GM15510 (cell line): ENCODE results near the gene STK32C.
A peak's percentile ranks its signal among the peaks of the same experiment; 100 is the strongest.

ENCODE experiments used
- POLR2A ChIP-seq: IDR thresholded peaks from 3 replicates; pipeline ENCODE4 v1.6.1; 2011; ENCODE audit warnings: borderline replicate concordance; ENCODE audit not compliant: insufficient read length; ENCODE audit errors: extremely low read depth

STK32C gene

DNA sequence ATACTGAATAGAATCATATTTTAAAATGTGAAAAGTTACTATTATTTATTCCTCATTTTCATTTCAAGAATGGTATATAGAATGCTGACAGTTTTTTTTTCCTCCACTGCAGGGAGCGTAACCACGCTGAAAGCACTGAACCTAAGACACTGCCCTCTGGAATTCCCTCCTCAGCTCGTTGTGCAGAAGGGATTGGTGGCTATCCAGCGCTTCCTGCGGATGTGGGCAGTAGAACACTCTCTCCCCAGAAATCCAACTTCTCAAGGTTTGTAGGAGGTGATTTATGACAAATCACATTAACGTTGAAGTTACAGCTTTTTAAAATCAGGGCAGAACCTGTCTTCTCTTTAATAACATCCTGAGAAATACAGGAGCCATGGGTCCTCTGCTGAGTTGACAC is 36.6 kb upstream of the STK32C start:
- no peak for TF ChIP-seq POLR2A

- no peak for TF ChIP-seq POLR2A
These were observed 34.8 kb upstream of the STK32C start for GRCh38 chr10:132342553-132342952.

- no peak for TF ChIP-seq POLR2A
These were observed 34.0 kb upstream of the STK32C start for GRCh38 chr10:132341781-132342180.

DNA sequence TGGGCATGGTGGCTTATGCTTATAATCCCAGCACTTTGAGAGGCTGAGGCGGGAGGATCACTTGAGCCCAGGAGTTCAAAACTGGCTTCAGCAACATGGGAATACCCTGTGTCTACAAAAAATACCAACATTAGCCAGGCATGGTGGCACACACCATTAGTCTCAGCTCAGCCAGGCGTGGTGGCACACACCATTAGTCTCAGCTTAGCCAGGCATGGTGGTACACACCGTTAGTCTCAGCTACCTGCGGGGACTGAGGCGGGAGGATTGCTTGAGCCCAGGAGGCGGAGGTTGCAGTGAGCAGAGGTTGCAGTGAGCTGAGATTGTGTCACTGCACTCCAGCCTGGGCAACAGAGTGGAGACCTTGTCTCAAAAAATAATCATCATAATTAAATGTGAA is 33.3 kb upstream of the STK32C start:
- no peak for TF ChIP-seq POLR2A

GRCh38 chr10:132339276-132339675 is 31.5 kb upstream of the STK32C start:
- no peak for TF ChIP-seq POLR2A

DNA sequence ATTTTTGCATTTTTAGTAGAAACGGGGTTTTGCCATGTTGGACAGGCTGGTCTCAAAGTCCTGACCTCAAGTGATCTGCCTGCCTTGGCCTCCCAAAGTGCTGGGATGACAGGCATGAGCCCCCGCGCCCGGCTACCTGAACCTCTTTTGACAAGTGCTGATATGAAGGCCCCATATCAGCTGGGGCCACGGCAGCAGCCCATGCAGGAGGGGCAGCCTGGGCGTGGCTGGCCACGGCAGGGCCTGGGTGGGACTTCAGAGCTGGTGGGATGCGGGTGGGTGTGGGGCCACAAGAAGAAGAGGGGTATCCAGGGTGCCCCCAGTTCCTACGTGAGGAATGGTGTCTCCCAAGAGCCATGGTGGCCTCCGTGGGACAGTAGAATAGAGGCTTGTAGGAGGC is 31.1 kb upstream of the STK32C start:
- TF ChIP-seq POLR2A, result no peak

DNA sequence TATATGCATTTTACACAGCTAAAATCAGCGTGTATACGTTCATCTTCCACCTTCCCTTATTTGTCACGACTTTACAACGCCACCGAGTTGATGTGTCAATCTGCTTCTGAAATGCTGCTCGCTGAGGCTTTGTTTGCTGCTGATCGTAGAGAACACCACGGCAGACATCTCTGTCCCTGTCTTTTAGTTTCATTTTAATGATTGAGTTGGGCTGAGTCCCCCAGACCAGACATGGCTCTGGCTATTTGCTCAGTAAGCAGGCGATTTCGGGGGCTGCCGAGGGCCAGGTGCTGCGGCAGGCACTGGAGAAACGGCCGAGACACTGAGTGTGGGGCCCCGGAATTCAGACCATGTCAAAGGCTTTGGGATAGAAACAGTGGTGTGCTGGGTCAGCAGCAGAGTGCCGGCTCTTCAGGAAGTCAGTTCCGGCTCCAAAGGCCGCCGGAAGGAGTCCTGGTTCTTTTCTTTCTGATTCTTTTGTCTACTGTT is 29.2 kb upstream of the STK32C start:
- TF ChIP-seq POLR2A, result no peak

DNA sequence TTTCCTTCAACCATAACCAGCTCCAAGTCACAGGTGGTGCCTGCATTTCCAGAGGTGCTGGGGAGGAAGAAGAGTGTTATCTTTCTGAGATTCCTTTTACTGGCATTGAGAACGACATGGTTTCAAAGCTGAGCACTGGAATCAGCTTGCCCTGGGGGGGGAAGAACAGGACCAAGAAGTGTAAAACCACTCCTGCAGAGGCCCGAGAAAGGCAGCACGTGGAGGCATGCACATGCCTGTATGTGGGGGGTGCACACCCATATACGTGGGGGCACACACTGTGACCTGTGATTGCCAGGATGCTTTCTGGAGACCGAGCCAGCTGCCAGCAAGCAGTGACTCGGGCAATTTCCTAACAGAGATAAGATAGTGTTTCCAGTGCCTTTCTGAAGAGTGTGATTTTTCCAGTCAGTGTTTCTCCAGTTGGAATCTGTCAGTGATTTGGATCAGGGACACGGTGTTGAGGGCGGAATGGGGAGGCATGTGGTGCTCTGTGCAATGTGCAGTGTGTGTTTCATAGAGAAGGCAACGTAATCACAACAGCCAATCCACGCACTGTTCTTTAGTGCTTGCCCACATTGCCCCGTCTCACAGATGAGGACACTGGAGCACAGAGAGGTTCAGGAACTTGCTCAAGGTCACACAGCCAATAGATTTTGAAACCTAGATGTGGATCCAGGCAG is 28.5 kb upstream of the STK32C start:
- no peak for TF ChIP-seq POLR2A

GRCh38 chr10:132335189-132336063 is 27.7 kb upstream of the STK32C start:
- TF ChIP-seq POLR2A, result no peak

GRCh38 chr10:132334631-132335188 is 27.0 kb upstream of the STK32C start:
- TF ChIP-seq POLR2A, result no peak

- no peak for TF ChIP-seq POLR2A
These were observed 25.6 kb upstream of the STK32C start for GRCh38 chr10:132333386-132333785.

GRCh38 chr10:132332433-132332754 is 24.6 kb upstream of the STK32C start:
- no peak for TF ChIP-seq POLR2A

- TF ChIP-seq POLR2A, result peak; percentile 67
These were observed 24.1 kb upstream of the STK32C start, which contains the start of gene LRRC27 for GRCh38 chr10:132331601-132332432. TSS of gene LRRC27 (plus strand) at chr10:132332193. CDS start at chr10:132333525, 1,332 bp downstream.

- no peak for TF ChIP-seq POLR2A
These were observed 22.7 kb upstream of the STK32C start for GRCh38 chr10:132330486-132330833.
